Keratinocyte (primary cell): ENCODE results near the gene QRICH2. TPM values are rescaled to one million over a fixed set of nuclear protein-coding genes. Genes with fewer than 3 reads are reported as not detected.

Source experiments
- DNase-seq: peaks from one replicate; pipeline ENCODE4 v3.0.0-alpha.2; 2011; ENCODE audit warnings: low read depth, missing footprints, low spot score
- FAIRE-seq: peaks from 2 replicates; lab custom pipeline; 2011; peaks lifted over from hg19 to GRCh38; lab: Jason Lieb, UNC
- H2AFZ ChIP-seq: 2 replicates; pipeline ENCODE4 v1.6.0; 2012; ENCODE audit warnings: low read length, control low read depth, inconsistent platforms; ENCODE audit not compliant: control insufficient read depth
- H3K27ac ChIP-seq: 2 replicates; pipeline ENCODE4 v1.5.1; 2011; ENCODE audit warnings: low read length; ENCODE audit not compliant: control insufficient read depth, insufficient read depth
- H3K27me3 ChIP-seq: 3 replicates; pipeline ENCODE4 v1.6.0; 2011; ENCODE audit warnings: low read length; ENCODE audit not compliant: control insufficient read depth, insufficient read depth; ENCODE audit errors: extremely low read depth
- H3K36me3 ChIP-seq, 2 experiments: 2 replicates in 1 of 2; 3 replicates in 1 of 2; pipeline ENCODE4 v1.5.1; 2011; ENCODE audit warnings: low read length in 2 of 2, mild to moderate bottlenecking in 1 of 2; ENCODE audit not compliant: control insufficient read depth in 2 of 2, insufficient read depth in 2 of 2; ENCODE audit errors: extremely low read depth in 1 of 2
- H3K4me1 ChIP-seq: 3 replicates; pipeline ENCODE4 v1.5.1; 2011; ENCODE audit warnings: low read length; ENCODE audit not compliant: control insufficient read depth, insufficient read depth; ENCODE audit errors: extremely low read depth
- H3K4me2 ChIP-seq: 3 replicates; pipeline ENCODE4 v1.6.0; 2011; ENCODE audit warnings: low read depth, low read length; ENCODE audit not compliant: control insufficient read depth, insufficient read depth; ENCODE audit errors: extremely low read depth
- H3K4me3 ChIP-seq, 3 experiments: fragments of 200-600 bp in 1 of 3; sonication (generic) in 1 of 3; 2 replicates in 2 of 3; 3 replicates in 1 of 3; pipeline ENCODE4 v1.5.1; 2011 to 2016; ENCODE audit warnings: low read length in 3 of 3, mild to moderate bottlenecking in 3 of 3, control low read depth in 2 of 3, inconsistent platforms in 1 of 3, low read depth in 1 of 3, mixed read lengths in 1 of 3, mixed run types in 1 of 3, moderate library complexity in 1 of 3; ENCODE audit not compliant: control insufficient read depth in 2 of 3, insufficient read depth in 2 of 3; ENCODE audit errors: extremely low read depth in 1 of 3
- H3K79me2 ChIP-seq: 2 replicates; pipeline ENCODE4 v1.6.0; 2012; ENCODE audit warnings: low read length; ENCODE audit not compliant: control insufficient read depth, insufficient read depth
- H3K9ac ChIP-seq: 3 replicates; pipeline ENCODE4 v1.6.0; 2011; ENCODE audit warnings: low read length; ENCODE audit not compliant: control insufficient read depth, insufficient read depth; ENCODE audit errors: extremely low read depth
- H3K9me1 ChIP-seq: 3 replicates; pipeline ENCODE4 v1.6.0; 2011; ENCODE audit warnings: low read length; ENCODE audit not compliant: control insufficient read depth, insufficient read depth; ENCODE audit errors: extremely low read depth
- H3K9me3 ChIP-seq: 2 replicates; pipeline ENCODE4 v1.5.1; 2012; ENCODE audit warnings: low read depth, low read length; ENCODE audit not compliant: control insufficient read depth
- H4K20me1 ChIP-seq: 3 replicates; pipeline ENCODE4 v1.6.0; 2011; ENCODE audit warnings: low read length; ENCODE audit not compliant: control insufficient read depth, insufficient read depth; ENCODE audit errors: extremely low read depth
- EZH2 ChIP-seq: IDR thresholded peaks from one replicate; pipeline ENCODE4 v1.6.1; 2012; ENCODE audit warnings: inconsistent platforms, mild to moderate bottlenecking, low read length, moderate library complexity
- dilution Hi-C: fragments of 300-500 bp; cut with MboI; formaldehyde crosslinking; loops from one replicate; pipeline ENCODE4 v1.7.0; 2020; ENCODE audit warnings: low sequenced_read_pairs; ENCODE audit not compliant: extremely low pct_ligation_motif_present
- polyA plus RNA-seq, 5 experiments: library from polyadenylated mRNA; depleted of rRNA in 3 of 5; stranded (reverse) in 3 of 5; stranded (forward) in 1 of 5; unstranded in 1 of 5; fragments of >200 nt; gene quantifications; 1 replicate in 1 of 5; 2 replicates in 3 of 5; 3 replicates in 1 of 5; pipeline versions ENCODE4 v1.2.1 to v1.2.3, GENCODE V29; 2011 to 2012; ENCODE audit warnings: missing spikeins in 2 of 5, low read depth in 1 of 5, low replicate concordance in 1 of 5
- TF ChIP-seq, protein P1 (sequence below), 3 experiments: IDR thresholded peaks in 1 of 3; conservative IDR thresholded peaks in 1 of 3; optimal IDR thresholded peaks in 1 of 3; 2 replicates in 2 of 3; 3 replicates in 1 of 3; pipeline versions ENCODE3 to v1.5.1; 2011; ENCODE audit warnings: low read length in 3 of 3, mild to moderate bottlenecking in 3 of 3, moderate library complexity in 2 of 3, control low read depth in 1 of 3, inconsistent platforms in 1 of 3; ENCODE audit not compliant: insufficient read depth in 2 of 3; ENCODE audit errors: extremely low read depth in 1 of 3

QRICH2 gene
- polyA plus RNA-seq, 1 donor (not counting 4 experiments of a cell fraction or from before 2014, with no cell fraction given), result 1.6 TPM

DNA sequence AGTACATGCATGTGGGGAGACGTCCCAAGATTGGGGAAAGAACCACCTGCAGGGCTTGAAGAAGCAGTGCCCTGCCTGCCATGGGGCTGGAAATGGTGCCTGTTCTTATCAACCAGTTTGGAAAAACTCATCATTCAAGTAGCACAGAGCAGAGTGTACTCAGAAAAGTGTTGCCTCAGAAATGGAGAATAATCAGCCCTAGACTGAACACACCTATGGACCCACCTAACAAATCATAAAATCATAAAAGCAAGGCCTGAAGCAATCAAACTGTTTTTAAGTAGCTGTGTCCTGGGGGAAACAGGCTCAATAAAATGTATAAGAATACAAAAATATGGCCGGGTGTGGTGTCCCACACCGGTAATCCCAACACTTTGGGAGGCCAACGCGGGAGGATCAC is 11.2 kb downstream of the QRICH2 start:
- no peak for FAIRE-seq
- Histone ChIP-seq H3K36me3 (peaks cover 0 to 9% of the 10 kb centered on the region in 2 experiments), H3K27me3 (no peaks in the 10 kb centered on the region), H3K79me2 (no peaks in the 10 kb centered on the region), H4K20me1 (no peaks in the 10 kb centered on the region), H3K9me1 (no peaks in the 10 kb centered on the region), H3K9me3 (no peaks in the 10 kb centered on the region), H3K9ac (no peak overlapping the region), H3K4me1 (no peaks in the 10 kb centered on the region), H3K4me2 (no peak overlapping the region), H2AFZ (no peak overlapping the region), H3K4me3 (no peak overlapping the region), H3K27ac (no peak overlapping the region)
- TF ChIP-seq, protein P1, sequence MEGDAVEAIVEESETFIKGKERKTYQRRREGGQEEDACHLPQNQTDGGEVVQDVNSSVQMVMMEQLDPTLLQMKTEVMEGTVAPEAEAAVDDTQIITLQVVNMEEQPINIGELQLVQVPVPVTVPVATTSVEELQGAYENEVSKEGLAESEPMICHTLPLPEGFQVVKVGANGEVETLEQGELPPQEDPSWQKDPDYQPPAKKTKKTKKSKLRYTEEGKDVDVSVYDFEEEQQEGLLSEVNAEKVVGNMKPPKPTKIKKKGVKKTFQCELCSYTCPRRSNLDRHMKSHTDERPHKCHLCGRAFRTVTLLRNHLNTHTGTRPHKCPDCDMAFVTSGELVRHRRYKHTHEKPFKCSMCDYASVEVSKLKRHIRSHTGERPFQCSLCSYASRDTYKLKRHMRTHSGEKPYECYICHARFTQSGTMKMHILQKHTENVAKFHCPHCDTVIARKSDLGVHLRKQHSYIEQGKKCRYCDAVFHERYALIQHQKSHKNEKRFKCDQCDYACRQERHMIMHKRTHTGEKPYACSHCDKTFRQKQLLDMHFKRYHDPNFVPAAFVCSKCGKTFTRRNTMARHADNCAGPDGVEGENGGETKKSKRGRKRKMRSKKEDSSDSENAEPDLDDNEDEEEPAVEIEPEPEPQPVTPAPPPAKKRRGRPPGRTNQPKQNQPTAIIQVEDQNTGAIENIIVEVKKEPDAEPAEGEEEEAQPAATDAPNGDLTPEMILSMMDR (optimal IDR thresholded peaks at IDR 0.05 in 1 of 3, IDR thresholded peaks at IDR 0.05 in 1 of 3, conservative IDR thresholded peaks at IDR 0.05 in 1 of 3; ENCODE audit: extremely low read depth in 1 of 3, insufficient read depth in 2 of 3, low read length in 3 of 3), result no peak
- TF ChIP-seq EZH2, result no peak
- dilution Hi-C loops, result no loop called here
- DNase-seq, result no peak

DNA sequence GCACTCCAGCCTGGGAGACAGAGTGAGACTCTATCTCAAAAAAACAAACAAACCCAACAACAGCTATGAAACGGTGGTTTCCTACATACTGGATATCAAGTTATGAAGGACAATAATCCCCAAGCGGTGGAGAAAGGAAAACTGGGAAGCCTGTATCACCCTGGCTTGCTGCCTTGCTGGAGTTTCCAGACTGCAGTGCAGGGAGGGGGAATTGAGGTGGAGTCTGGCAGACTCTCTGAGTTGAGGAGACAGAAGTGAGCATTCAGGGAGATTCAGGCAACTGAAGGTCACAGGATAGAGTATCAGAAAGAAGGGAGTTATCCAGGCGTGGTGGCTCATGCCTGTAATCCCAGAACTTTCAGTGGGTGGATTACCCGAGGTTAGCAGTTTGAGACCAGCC is 11.9 kb downstream of the QRICH2 start:
- no peak for FAIRE-seq
- dilution Hi-C loops, result no loop called here
- TF ChIP-seq, protein P1 (optimal IDR thresholded peaks at IDR 0.05 in 1 of 3, IDR thresholded peaks at IDR 0.05 in 1 of 3, conservative IDR thresholded peaks at IDR 0.05 in 1 of 3; ENCODE audit: extremely low read depth in 1 of 3, insufficient read depth in 2 of 3, low read length in 3 of 3), result no peak
- TF ChIP-seq EZH2, result no peak

More for the DNA sequence above, 11.9 kb downstream of the QRICH2 start:
- H3K9me1 ChIP-seq, result no peaks in the 10 kb centered on the region
- no peak overlapping the region for H3K9ac ChIP-seq
- H3K27me3 ChIP-seq, result no peaks in the 10 kb centered on the region
- no peaks in the 10 kb centered on the region for H3K79me2 ChIP-seq
- no peaks in the 10 kb centered on the region for H4K20me1 ChIP-seq
- H3K9me3 ChIP-seq, result no peaks in the 10 kb centered on the region
- H2AFZ ChIP-seq, result no peak overlapping the region
- H3K4me3 ChIP-seq, result no peak overlapping the region
- H3K4me1 ChIP-seq, result no peaks in the 10 kb centered on the region
- no peak for DNase-seq
- H3K36me3 ChIP-seq, result peaks cover 0 to 9% of the 10 kb centered on the region in 2 experiments
- no peak overlapping the region for H3K4me2 ChIP-seq
- H3K27ac ChIP-seq, result no peak overlapping the region
